Measurements from ENCODE around the gene LSM12.
"Not testable (repeated sequence)": the region's sequence is repeated elsewhere in the genome, so short reads cannot be mapped to it uniquely, and the experiment has no call there.

The LSM12 gene

GRCh38 chr17:44105483-44105882, 39.0 kb upstream of the LSM12 start:
- Histone ChIP-seq H2AFZ (ENCODE audit: low read length) (no peak overlapping the region), H3K4me2 (ENCODE audit: low read length) (no peak overlapping the region), H3K9me2 (ENCODE audit: low read depth, low read length) (no peaks in the 10 kb centered on the region), H3K27me3 (ENCODE audit: insufficient read depth, low read length) (no peaks in the 10 kb centered on the region; the same call in 1 of the 2 replicates), H3K4me3 (ENCODE audit: low read depth, low read length, poor library complexity, severe bottlenecking) (no peak overlapping the region), H3K9me3 (ENCODE audit: low read length) (no peaks in the 10 kb centered on the region), H3K4me1 (ENCODE audit: insufficient read depth, low read length, severe bottlenecking) (no peaks in the 10 kb centered on the region), H3F3A (ENCODE audit: insufficient read depth, low read length) (no peaks in the 10 kb centered on the region), H3K27ac (ENCODE audit: low read depth, low read length, poor library complexity, severe bottlenecking) (no peak overlapping the region), H3K9ac (ENCODE audit: low read length) (no peak overlapping the region), H4K20me1 (ENCODE audit: insufficient read depth, low read length) (no peaks in the 10 kb centered on the region), H3K36me3 (ENCODE audit: insufficient read depth, low read length) (no peaks in the 10 kb centered on the region), H3K79me2 (ENCODE audit: insufficient read depth, low read length) (no peaks in the 10 kb centered on the region)
- TF ChIP-seq CTCF (IDR thresholded peaks at IDR 0.05; ENCODE audit: low read length) (no peak), EZH2 (IDR thresholded peaks at IDR 0.05; ENCODE audit: borderline replicate concordance, low read length) (no peak)

- H3K4me2 ChIP-seq (ENCODE audit: low read length), result no peak overlapping the region
- no peaks in the 10 kb centered on the region for H3K9me3 ChIP-seq (ENCODE audit: low read length)
- TF ChIP-seq CTCF (IDR thresholded peaks at IDR 0.05; ENCODE audit: low read length), result no peak
- TF ChIP-seq EZH2 (IDR thresholded peaks at IDR 0.05; ENCODE audit: borderline replicate concordance, low read length), result no peak
- H3F3A ChIP-seq (ENCODE audit: insufficient read depth, low read length), result no peaks in the 10 kb centered on the region
- H3K27me3 ChIP-seq (ENCODE audit: insufficient read depth, low read length), result no peaks in the 10 kb centered on the region
- no peak overlapping the region for H3K4me3 ChIP-seq (ENCODE audit: low read depth, low read length, poor library complexity, severe bottlenecking)
- H3K79me2 ChIP-seq (ENCODE audit: insufficient read depth, low read length), result no peaks in the 10 kb centered on the region
- H2AFZ ChIP-seq (ENCODE audit: low read length), result no peak overlapping the region
- no peaks in the 10 kb centered on the region for H3K36me3 ChIP-seq (ENCODE audit: insufficient read depth, low read length)
- no peaks in the 10 kb centered on the region for H4K20me1 ChIP-seq (ENCODE audit: insufficient read depth, low read length)
- no peak overlapping the region for H3K27ac ChIP-seq (ENCODE audit: low read depth, low read length, poor library complexity, severe bottlenecking)
- no peaks in the 10 kb centered on the region for H3K9me2 ChIP-seq (ENCODE audit: low read depth, low read length)
- no peak overlapping the region for H3K9ac ChIP-seq (ENCODE audit: low read length)
- H3K4me1 ChIP-seq (ENCODE audit: insufficient read depth, low read length, severe bottlenecking), result no peaks in the 10 kb centered on the region
Observed at GRCh38 chr17:44102849-44103622, 36.6 kb upstream of the LSM12 start.

- H3K9me3 ChIP-seq (ENCODE audit: low read length); H3K9ac ChIP-seq (ENCODE audit: low read length); H3K79me2 ChIP-seq (ENCODE audit: insufficient read depth, low read length); H4K20me1 ChIP-seq (ENCODE audit: insufficient read depth, low read length); H2AFZ ChIP-seq (ENCODE audit: low read length); H3K27ac ChIP-seq (ENCODE audit: low read depth, low read length, poor library complexity, severe bottlenecking); H3K27me3 ChIP-seq (ENCODE audit: insufficient read depth, low read length); H3K36me3 ChIP-seq (ENCODE audit: insufficient read depth, low read length); H3F3A ChIP-seq (ENCODE audit: insufficient read depth, low read length); H3K4me3 ChIP-seq (ENCODE audit: low read depth, low read length, poor library complexity, severe bottlenecking); H3K9me2 ChIP-seq (ENCODE audit: low read depth, low read length); H3K4me2 ChIP-seq (ENCODE audit: low read length); H3K4me1 ChIP-seq (ENCODE audit: insufficient read depth, low read length, severe bottlenecking): not testable (repeated sequence)
Observed at GRCh38 chr17:44101858-44102257, 35.4 kb upstream of the LSM12 start.

All from OCI-LY1 (cell line).